GM19395 (cell line): ENCODE data around the gene MMP23B.
"Not testable (repeated sequence)": the region's sequence is repeated elsewhere in the genome, so short reads cannot be mapped to it uniquely, and the experiment has no call there.

Source experiments
- ATAC-seq: cut with Tn5 transposase; IDR thresholded peaks from one replicate; pipeline ENCODE4 v1.9.1; 2021; ENCODE audit warnings: mild to moderate bottlenecking, moderate library complexity; ENCODE audit not compliant: unreplicated experiment

Gene MMP23B

DNA sequence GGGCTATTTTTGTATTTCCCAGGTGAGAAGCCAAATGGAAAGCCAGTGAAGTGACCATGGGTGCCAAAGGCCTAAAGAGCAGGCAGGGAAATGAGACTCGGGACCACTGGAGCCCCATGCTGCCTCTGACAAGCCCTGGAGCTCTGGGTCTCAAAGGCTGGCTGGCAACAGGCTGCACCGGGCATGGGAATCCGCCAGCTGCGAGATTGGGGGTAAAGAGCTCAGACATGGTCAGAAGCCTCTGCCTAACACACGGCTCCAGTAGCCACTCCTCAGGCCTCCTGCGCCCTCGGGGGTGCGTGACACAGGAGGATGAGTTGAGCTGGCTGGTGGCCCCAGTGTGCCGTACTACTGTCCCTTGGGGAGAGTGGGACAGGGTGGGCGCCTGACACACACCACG lies 32.3 kb downstream of the MMP23B start:
- ATAC-seq = not testable (repeated sequence)

DNA sequence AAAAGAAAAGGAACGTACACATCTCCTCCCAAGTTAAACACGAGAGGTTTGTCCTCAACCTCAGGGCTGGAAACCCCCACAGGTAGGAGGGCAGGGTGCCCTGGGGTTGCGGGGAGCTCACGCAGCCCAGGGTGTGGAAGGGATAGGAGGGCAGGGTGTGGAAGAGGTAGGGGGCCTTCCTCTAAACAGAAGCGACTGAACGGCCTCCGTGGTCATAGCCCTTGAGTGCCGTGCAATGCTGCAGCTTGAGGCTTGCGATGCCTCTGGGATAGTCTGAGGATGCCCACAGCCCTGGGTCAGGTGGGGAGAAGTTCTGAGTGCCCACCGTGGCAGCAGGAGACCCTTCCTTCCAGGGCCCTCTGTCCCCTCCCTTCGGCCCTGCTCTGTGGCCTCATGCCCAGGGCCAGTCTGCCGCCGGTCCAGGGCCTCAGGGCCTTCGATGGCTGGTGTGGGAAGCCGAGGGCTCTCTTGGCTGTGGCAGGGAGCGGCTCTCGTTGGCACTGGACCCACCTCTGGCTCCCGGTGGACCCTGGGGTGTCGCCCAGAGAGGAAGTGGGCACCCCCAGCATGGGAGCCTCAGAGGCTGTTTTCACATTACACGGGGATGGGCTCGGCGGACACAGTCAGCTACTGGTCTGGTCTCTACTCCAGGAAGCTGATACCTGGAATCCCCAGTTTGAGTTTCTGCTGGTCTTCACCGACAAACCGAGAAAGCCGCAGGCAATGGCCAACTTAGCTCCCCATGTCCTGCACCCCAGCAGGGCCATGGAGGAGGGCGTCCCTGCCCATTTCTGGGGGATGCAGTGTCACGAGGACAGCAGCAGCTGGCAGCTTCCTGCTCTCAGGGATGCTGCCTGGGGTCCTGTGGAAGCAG lies 33.2 kb downstream of the MMP23B start:
- no peak for ATAC-seq

DNA sequence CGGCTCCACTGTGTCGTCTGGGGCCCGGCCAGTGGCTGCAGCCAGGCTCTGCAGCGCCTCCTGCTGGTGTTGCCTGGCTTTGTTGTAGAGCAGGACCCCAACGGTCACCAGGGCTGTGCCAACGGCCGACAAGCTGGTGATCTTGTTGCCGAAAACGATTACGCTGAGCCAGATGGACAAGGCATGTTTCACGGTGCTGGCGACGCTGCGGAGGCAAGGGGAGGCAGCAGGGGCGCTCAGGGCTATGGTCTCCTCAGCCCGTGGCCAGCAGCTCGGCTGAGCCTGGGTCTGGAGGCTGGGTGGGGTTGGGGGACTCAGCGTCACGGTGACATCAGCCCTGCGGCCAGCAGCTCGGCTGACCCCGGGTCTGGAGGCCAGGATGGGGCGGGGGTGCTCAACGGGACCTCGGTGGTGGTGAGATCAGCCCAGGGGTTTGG lies 33.9 kb downstream of the MMP23B start:
- ATAC-seq = no peak

DNA sequence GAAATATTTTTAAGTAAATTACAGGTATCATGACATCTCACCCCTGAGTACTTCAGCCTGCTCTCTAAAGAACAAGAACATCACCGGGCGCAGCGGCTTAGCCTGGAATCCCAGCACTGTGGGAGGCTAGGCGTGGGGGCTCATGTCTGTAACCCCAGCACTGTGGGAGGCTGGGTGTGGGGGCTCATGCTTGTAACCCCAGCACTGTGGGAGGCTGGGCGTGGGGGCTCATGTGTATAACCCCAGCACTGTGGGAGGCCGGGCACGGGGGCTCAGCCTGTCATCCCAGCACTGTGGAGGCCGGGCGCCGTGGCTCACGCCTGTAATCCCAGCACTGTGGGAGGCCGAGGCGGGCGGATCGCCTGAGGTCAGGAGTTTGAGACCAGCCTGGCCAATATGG lies 34.6 kb downstream of the MMP23B start:
- no peak for ATAC-seq

DNA sequence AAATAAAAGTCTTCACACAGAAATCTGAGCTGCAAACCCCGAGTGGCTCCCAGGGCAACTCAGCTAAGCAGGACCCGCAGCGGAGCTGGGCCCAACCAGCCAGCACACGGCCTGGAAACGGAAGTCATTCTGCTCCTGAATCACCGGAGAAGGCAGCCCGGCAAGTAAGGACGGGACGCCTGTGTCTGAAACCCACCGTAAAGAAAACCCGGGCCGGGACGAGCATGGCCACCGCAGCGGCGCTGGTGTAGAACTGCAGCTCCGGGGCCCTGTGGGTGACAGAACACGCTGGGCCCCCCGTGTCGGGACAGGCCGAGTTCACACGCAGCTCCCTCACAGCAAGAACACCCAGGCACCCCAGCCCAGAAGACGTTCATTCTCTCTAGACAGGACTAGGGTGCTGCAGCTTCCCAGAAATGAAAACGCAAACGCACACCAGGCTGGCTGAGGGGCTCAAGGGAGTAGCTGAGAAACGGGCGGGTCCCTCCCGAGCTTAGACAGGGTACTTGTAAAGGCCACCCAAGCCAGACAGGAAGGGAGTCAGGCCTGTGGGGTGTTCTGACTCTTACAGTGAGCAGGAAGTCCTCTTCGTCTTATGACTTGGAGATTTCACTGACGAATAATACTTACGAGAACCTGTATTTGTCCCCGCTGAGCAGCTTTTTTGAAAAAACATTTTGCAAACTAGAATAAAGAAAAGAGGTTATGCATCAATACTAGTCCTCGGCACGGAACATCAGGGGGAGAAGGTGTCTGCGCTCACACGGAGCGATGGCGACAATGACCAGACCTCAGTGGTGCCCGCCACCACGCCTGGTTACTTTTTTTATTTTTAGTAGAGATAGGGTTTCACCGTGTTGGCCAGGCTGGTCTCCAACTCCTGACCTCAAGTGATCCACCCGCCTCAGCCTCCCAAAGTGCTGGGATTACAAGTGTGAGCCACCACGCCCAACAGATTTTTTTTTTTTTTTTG lies 37.8 kb downstream of the MMP23B start:
- no peak for ATAC-seq

DNA sequence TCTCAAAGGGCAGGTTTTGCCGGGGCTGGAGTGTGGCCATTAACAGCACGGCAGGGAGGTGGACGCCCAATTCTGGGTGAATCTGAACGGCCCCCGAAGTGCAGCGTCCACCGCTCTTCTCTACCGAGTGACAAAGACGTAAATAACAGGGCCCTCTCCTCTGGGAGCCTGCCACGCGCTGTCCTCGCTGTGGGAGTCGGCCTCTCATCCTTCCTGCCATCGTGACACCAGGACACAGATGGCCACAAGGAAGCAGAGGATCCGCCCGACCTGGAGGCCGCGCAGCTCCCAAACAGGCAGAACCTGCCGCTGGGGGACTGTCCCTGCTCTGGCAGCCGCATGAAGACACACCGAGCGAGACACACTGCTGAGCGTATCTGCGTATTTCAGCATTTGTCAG lies 38.9 kb downstream of the MMP23B start:
- ATAC-seq = no peak

DNA sequence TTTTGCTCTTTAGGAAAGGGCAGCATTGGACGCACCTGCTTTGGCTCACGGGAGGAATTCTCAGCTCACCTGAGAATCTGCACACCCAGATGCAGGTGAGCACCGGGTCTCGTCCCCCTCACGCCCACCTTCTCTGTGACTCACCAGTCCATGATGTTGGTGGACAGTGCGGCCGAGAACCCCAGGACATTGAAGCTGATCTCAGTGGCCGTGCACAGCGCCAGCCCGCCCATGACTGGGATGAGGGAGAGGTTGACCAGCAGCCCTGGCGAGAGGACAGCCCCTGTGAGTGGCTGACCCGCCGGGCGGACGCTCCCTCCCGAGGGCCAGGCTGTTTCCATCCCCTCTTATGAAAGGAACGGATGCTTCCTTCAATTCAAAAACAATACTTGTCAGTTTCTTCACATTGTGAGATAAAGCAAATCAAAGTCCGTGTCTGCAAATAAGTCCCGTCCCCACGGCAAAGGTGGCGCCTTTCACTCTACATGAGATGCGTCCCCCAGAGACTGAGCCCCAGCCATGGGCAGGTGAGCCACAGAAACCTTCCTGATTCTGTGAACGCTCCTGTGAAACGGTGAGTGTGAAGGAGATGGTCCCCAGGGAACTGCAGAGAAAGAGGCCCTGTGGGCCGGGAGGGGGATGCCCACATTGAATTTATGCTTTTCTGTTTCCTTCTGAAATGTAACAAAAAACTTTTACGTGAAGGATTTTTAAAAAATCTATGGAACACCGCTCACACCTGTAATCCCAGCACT lies 39.6 kb downstream of the MMP23B start:
- no peak for ATAC-seq

DNA sequence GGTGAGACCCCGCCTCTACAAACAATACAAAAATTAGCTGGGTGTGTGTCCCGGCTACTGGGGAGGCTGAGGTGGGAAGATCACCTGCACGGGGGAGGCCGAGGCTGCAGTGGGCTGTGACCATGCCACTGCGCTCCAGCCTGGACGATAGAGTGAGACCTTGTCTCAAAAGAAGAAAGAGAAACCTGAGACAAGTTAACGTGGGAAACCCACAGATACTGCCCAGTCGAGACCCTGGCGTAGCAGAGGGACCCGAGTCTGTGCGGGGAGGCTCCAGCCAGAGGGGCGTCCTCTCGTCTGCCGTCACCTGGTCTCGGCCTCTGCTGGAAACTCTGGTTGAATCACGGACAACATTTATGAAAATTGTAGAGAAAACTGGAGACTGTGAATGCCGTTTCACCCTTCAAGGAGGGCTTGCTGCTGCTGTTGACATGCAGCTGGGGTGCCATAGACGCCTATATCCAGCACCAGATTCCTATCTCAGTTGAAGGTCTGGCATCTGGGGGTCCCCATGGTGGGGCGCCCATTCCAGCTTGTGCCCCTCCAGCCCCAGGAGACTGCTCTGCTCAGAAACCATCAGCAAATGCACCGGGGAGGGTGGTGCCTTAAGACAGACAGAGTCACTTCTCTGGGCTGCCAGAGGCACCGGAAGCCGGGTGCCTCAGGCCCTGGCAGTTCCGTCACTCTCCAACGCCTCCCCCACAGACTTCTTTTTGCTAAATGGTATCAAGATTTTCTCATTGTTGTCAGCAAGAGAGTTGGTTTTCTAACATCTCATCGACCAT lies 40.4 kb downstream of the MMP23B start:
- no peak for ATAC-seq

DNA sequence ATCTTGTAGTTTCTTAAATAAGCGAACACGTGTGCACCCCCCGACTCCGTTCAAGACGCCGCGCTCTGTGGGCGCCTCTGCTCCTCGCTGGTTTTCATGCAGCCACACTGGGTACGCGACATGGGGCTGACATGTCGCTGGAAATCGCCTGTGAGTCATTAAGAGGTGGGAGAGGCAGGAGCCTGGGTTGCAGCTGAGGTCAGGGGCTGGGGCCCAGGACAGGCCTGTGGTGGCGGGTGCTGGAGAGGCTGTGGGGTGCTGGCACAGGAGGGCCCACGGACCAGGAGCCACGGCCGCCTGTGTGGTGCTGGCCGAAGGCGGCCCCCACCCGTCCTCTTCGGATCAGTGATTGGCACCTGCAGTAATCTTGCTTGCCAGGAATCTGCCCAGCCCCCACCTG lies 42.8 kb downstream of the MMP23B start:
- not testable (repeated sequence) for ATAC-seq

DNA sequence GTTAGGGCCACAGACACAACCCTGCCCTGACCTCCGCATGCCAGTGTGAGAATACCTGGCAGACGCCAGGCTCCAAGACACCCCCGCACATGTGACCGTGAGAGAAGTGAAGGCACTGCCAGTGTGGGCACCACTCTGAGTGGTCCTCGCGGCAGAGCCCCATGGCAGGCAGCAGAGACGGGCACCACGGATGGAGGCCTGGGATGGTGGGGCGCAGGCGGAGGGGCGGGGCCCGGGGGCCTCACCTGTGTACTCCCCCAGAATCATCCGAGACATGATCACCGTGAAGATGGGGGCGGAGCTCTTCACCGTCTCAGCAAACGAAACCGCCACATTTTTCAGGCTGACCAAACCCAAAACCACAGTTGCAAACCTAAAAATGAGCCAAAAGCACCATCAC lies 43.2 kb downstream of the MMP23B start:
- ATAC-seq = not testable (repeated sequence)

DNA sequence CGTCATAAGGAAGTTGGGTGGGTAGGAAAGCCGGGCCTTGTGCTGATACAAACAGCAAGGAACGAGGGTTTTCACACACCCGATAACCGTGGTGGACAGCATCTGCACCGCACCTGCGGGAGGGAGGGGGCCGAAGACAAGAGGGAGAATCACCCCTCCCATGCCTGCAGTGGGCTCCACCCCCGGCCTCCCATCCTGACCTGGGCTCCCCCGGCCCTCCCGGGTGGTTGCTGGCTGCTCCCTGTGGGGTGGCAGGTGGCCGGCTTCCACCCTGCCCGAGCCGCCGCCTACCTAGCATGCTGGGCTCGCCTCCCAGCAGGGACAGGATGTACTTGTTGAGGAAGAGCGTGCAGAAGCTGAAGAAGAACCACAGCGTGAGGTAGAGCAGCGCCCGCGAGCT lies 44.1 kb downstream of the MMP23B start:
- ATAC-seq = not testable (repeated sequence)

DNA sequence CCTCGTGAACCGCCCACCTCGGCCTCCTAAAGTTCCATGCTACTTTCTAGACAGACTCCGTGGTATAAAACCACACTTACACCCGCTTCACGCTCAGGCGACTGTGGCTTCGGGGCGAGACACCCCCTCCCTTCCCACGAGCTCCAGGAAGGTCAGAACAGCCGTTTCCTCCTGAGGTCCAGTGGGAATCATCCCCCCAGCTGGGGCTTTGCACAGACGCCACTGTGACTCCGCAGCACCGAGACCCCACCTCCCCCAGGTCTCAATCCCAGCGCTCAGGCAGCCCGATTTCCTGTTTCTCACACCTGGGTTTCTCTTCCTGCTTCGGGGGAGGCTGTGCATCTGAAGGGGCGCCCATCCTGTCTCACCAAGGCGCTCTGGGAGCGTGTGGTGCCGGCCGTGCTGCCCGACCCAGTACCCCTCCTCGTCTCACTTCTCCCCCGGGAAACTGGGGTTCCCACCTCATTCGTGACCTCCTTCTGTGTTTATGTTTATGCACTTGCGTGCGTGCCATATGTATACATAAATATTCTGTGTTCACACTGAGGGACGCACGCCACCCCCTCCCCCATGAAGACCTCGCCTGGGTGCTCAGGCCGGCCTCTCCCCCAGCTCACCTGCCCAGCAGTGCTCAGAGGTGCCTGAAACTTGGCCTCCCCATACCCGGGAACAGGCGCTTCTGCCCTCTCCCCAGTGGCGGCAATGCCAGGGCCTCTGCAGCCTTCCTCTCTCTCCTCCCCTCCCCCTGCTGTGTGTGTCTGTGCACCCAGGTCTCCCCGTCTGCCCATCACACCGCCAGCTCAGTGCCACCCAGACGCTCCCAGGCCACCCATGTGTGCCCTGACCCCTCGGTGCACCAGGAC lies 46.0 kb downstream of the MMP23B start:
- peak; percentile 63 for ATAC-seq

DNA sequence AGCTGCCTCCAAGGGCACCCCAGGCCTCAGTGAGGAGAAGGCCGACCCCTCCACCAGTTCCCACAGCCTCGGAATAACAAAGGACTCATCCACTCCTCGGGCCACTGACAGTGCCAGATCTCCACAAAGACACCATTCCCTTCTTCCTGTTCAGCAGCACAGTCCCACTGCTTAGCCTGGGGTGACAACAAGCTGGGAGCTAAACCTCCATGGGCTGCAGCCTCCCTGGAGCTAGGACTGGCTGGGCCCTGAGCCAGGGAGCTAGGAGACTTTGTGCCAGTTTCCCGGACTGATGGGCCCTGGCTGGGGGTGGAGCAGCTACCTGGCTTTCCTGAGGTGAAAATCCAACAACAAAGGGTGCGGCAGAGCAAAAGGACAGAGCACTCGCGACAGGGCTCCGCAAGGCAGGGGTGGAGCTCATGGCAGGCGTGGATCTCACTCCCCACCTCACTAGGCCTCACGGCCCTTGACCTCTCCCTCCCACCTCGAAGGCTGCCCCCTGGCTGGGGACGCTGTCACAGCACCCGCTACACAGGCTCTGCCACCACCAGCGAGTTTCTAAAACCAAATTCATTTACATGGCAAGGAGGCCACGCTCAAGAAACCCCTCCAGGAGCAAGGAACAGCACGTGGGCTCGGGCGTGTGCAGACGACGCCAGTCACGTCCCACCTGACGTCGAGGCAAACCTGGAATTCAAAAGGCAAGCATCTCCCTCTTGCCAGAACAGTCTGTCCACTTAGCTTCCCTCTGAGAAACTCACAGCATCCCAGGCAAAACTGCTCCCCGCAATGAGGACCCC lies 46.8 kb downstream of the MMP23B start:
- ATAC-seq = peak; percentile 38

DNA sequence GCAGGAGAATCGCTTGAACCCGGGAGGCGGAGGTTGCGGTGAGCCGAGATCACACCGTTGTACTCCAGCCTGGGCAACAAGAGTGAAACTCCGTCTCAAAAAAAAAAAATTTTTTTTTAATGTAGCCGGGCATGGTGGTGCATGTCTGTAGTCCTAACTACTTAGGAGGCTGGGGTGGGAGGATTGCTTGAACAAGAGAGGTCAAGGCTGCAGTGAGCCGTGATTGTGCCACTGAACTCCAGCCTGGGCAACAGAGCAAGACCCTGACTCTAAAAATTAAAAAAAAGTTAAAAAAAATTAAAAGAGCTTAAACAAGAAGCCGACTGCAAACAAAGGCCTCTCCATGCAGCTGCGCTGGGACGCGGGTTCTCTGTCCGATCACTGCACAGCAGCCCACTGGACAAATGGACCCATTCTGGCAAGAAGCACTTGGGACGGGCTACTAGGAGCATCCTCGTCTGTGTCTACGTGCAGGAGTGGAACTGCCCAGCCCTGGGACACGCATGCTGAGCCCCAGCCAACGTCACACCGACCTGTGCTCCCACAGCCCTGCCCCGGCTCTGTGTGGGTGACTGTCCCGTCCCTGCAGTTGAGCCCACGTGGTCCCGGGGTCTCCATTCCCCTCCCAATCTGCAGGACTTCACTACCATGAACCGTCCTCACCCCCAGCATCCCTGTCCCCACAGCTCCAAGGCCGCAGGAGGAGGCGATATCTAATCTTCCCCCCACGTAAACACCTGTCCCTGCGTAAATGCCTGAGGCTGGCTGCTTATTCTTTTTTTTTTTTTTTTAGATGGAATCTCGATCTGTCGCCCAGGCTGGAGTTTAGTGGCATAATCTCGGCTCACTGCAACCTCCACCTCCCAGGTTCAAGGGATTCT lies 48.3 kb downstream of the MMP23B start:
- no peak for ATAC-seq

DNA sequence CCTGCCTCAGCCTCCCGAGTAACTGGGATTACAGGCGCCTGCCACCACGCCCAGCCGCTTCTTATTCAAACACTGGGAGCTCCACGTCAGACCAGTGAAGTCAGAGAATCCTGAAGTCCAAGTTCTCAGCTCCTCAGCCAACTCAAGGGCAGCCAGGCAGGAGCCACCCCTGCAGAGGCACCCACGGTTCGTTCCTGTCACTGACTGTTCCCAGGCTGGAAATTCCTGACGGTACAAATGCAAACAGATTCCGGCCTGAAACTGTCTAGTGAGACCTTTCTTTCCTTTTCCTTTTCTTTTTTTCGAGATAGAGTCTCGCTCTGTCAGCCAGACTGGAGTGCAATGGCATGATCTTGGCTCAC lies 48.9 kb downstream of the MMP23B start:
- ATAC-seq = no peak

DNA sequence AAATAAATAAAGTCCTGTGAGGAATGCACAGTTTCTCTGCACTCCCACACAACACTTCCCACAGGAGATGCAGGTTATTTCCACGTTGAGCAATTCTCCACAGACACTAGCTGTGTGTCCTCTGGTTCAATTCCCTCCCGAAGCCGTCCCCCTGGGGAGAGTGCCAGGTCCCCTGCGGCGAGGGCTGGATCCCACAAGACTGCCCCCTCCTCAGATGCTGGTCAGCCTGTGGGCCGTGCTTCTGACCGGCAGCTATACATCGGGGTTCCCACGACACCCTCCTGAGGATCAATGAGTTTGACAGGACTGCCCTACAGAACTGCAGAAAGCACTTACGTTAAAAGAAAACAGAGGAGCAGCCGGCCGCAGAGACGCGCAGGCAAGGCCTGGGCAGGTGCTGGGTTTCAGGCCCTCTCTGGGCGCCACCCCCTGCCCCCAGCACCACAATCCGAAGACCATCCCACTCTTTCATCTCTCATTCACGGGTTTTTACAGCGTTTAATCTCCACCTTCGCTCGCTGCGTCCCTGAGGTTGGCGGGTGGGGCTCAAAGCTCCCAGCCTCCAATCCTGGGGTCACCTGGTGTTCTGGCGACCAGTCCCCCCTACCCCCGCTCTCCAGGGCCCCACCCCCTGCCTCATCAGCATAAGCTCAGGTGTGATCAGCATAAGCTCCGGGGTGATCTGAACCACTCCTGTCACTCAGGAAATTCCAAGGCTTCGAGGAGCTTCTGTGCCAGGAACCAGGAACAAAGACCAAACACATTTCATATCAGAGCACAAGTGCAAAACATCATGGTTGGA lies 51.3 kb downstream of the MMP23B start:
- no peak for ATAC-seq
